Small intestine (tissue), 7 donors: ENCODE measurements around the gene MACIR. TPM values are rescaled to one million over a fixed set of nuclear protein-coding genes. Genes with fewer than 3 reads are reported as not detected.
A peak's percentile ranks its signal among the peaks of the same experiment; 100 is the strongest.

Source experiments
- DNase-seq, 2 donors: peaks; one replicate each; pipeline versions ENCODE4 v3.0.0 to v3.0.0-alpha.2; 2013
- FAIRE-seq: peaks from 2 replicates; lab custom pipeline; 2012; peaks lifted over from hg19 to GRCh38; lab: Jason Lieb, UNC
- H3K27ac ChIP-seq, 3 donors: one replicate each; pipeline ENCODE4 v1.5.1; 2013; ENCODE audit warnings: low read length in 2 of 3, mild to moderate bottlenecking in 2 of 3, control low read depth in 1 of 3, inconsistent platforms in 1 of 3, low read depth in 1 of 3, moderate library complexity in 1 of 3
- H3K27me3 ChIP-seq, 3 donors: one replicate each; pipeline ENCODE4 v1.6.1; 2013; ENCODE audit warnings: low read length in 3 of 3, inconsistent platforms in 1 of 3; ENCODE audit not compliant: control insufficient read depth in 3 of 3, insufficient read depth in 3 of 3
- H3K36me3 ChIP-seq, 3 donors: one replicate each; pipeline ENCODE4 v1.6.1; 2013; ENCODE audit warnings: low read length in 3 of 3, inconsistent platforms in 1 of 3, low read depth in 1 of 3, mild to moderate bottlenecking in 1 of 3, moderate library complexity in 1 of 3; ENCODE audit not compliant: control insufficient read depth in 3 of 3, insufficient read depth in 2 of 3
- H3K4me1 ChIP-seq, 3 donors: one replicate each; pipeline ENCODE4 v1.6.1; 2013; ENCODE audit warnings: low read length in 2 of 3, inconsistent platforms in 1 of 3, low read depth in 1 of 3, mild to moderate bottlenecking in 1 of 3, moderate library complexity in 1 of 3; ENCODE audit not compliant: control insufficient read depth in 3 of 3, insufficient read depth in 2 of 3
- H3K4me3 ChIP-seq, 3 donors: one replicate each; pipeline ENCODE4 v1.5.1; 2013; ENCODE audit warnings: low read length in 3 of 3, control low read depth in 1 of 3, inconsistent platforms in 1 of 3, low read depth in 1 of 3, mild to moderate bottlenecking in 1 of 3, moderate library complexity in 1 of 3
- H3K9me3 ChIP-seq, 2 donors: one replicate each; pipeline ENCODE4 v1.6.1; 2013; ENCODE audit warnings: low read depth in 1 of 2, low read length in 1 of 2; ENCODE audit not compliant: control insufficient read depth in 2 of 2, insufficient read depth in 1 of 2
- WGBS, 3 donors: extraction: QIAGEN DNeasy Blood & Tissue Kit; methylation state at CpG; one replicate each; pipeline ENCODE4 v1.1.7; 2013; 5-methylcytosine and 5-hydroxymethylcytosine counted together
- polyA plus RNA-seq, 4 donors: library from polyadenylated mRNA; stranded (reverse) in 3 of 4; unstranded in 1 of 4; fragments of 200-250 nt in 3 of 4; fragments of 120-200 nt in 1 of 4; gene quantifications; one replicate each; pipeline versions ENCODE4 v1.2.1 to v1.2.3, GENCODE V29; 2013
- donor health status: healthy with polysubstance abuse.
- donor health status: control.
- donor health status: control.
- donor health status: Bipolar disorder and iron deficiency.
- donor health status: healthy.

MACIR gene
- polyA plus RNA-seq, 4 donors, result 9.2 to 51.9 (median 16.7) TPM

- Histone ChIP-seq H3K27ac (no peak overlapping the region), H3K27me3 (no peaks in the 10 kb centered on the region), H3K4me1 (no peaks in the 10 kb centered on the region), H3K4me3 (no peak overlapping the region), H3K9me3 (no peaks in the 10 kb centered on the region), H3K36me3 (peaks cover 0 to 4% (median 0%) of the 10 kb centered on the region in 3 donors)
- 90 to 94% (median 91%) methylated on average over 3 of the region's 3 CpGs for WGBS, 3 donors
- DNase-seq, result no peak
- FAIRE-seq, result no peak
Measured at GRCh38 chr5:103283869-103284268, 25.3 kb downstream of the MACIR start.

- 91 to 98% (median 92%) methylated on average over 3 of the region's 3 CpGs for WGBS, 3 donors
- FAIRE-seq, result no peak
Measured at GRCh38 chr5:103286622-103287021, 28.1 kb downstream of the MACIR start.

GRCh38 chr5:103289024-103289423, 30.5 kb downstream of the MACIR start:
- WGBS, 3 donors, result 97 to 100% (median 98%) methylated on average over 1 of the region's 1 CpG
- H3K27me3 ChIP-seq, result no peaks in the 10 kb centered on the region

More at GRCh38 chr5:103286622-103287021, 28.1 kb downstream of the MACIR start:
- Histone ChIP-seq H3K27me3 (no peaks in the 10 kb centered on the region), H3K27ac (no peak overlapping the region), H3K9me3 (no peaks in the 10 kb centered on the region), H3K36me3 (no peaks in the 10 kb centered on the region), H3K4me1 (no peaks in the 10 kb centered on the region), H3K4me3 (no peak overlapping the region)
- DNase-seq, result no peak

GRCh38 chr5:103290846-103291245, 32.3 kb downstream of the MACIR start:
- FAIRE-seq, result no peak
- H3K27me3 ChIP-seq, result no peaks in the 10 kb centered on the region

More at GRCh38 chr5:103289024-103289423, 30.5 kb downstream of the MACIR start:
- no peak for FAIRE-seq
- no peaks in the 10 kb centered on the region for H3K4me1 ChIP-seq
- DNase-seq, result no peak
- no peaks in the 10 kb centered on the region for H3K36me3 ChIP-seq
- no peak overlapping the region for H3K27ac ChIP-seq
- no peaks in the 10 kb centered on the region for H3K9me3 ChIP-seq
- H3K4me3 ChIP-seq, result no peak overlapping the region

GRCh38 chr5:103291606-103292005, 33.0 kb downstream of the MACIR start:
- Histone ChIP-seq H3K9me3 (no peaks in the 10 kb centered on the region), H3K27me3 (no peaks in the 10 kb centered on the region), H3K27ac (no peak overlapping the region), H3K4me1 (no peaks in the 10 kb centered on the region), H3K36me3 (no peaks in the 10 kb centered on the region), H3K4me3 (no peak overlapping the region)
- FAIRE-seq (no peak), DNase-seq (no peak)
- 92 to 96% (median 94%) methylated on average over 4 of the region's 4 CpGs for WGBS, 3 donors

More at GRCh38 chr5:103290846-103291245, 32.3 kb downstream of the MACIR start:
- Histone ChIP-seq H3K4me3 (no peak overlapping the region), H3K4me1 (no peaks in the 10 kb centered on the region), H3K36me3 (no peaks in the 10 kb centered on the region), H3K9me3 (no peaks in the 10 kb centered on the region), H3K27ac (no peak overlapping the region)
- no peak for DNase-seq
- 63 to 97% (median 65%) methylated on average over 1 of the region's 1 CpG for WGBS, 3 donors

GRCh38 chr5:103293099-103293498, 34.5 kb downstream of the MACIR start:
- Histone ChIP-seq H3K27ac (no peak overlapping the region), H3K27me3 (no peaks in the 10 kb centered on the region), H3K4me1 (no peaks in the 10 kb centered on the region), H3K4me3 (no peak overlapping the region), H3K36me3 (no peaks in the 10 kb centered on the region), H3K9me3 (no peaks in the 10 kb centered on the region)
- FAIRE-seq (no peak), DNase-seq (no peak)
- 82 to 94% (median 85%) methylated on average over 1 of the region's 1 CpG for WGBS, 3 donors

GRCh38 chr5:103293719-103294118, 35.2 kb downstream of the MACIR start:
- H3K27ac ChIP-seq, result no peak overlapping the region

GRCh38 chr5:103294906-103295305, 36.3 kb downstream of the MACIR start:
- no peak for FAIRE-seq
- DNase-seq, result peak; percentile 46 to 53
- no peaks in the 10 kb centered on the region for H3K27me3 ChIP-seq
- WGBS, 3 donors, result 52 to 68% (median 53%) methylated on average over 5 of the region's 5 CpGs
- H3K4me1 ChIP-seq, result no peaks in the 10 kb centered on the region
- no peak overlapping the region for H3K27ac ChIP-seq
- no peaks in the 10 kb centered on the region for H3K9me3 ChIP-seq
- no peaks in the 10 kb centered on the region for H3K36me3 ChIP-seq
- H3K4me3 ChIP-seq, result no peak overlapping the region

More at GRCh38 chr5:103293719-103294118, 35.2 kb downstream of the MACIR start:
- H3K27me3 ChIP-seq, result no peaks in the 10 kb centered on the region
- H3K4me3 ChIP-seq, result no peak overlapping the region
- no peaks in the 10 kb centered on the region for H3K4me1 ChIP-seq
- FAIRE-seq, result no peak
- no peaks in the 10 kb centered on the region for H3K9me3 ChIP-seq
- H3K36me3 ChIP-seq, result no peaks in the 10 kb centered on the region
- DNase-seq, result no peak
- WGBS, 3 donors, result 75 to 92% (median 78%) methylated on average over 3 of the region's 3 CpGs

- Histone ChIP-seq H3K4me1 (no peaks in the 10 kb centered on the region), H3K4me3 (no peak overlapping the region), H3K27me3 (no peaks in the 10 kb centered on the region), H3K36me3 (no peaks in the 10 kb centered on the region), H3K9me3 (no peaks in the 10 kb centered on the region), H3K27ac (no peak overlapping the region)
- WGBS, 3 donors, result 86 to 93% (median 92%) methylated on average over 5 of the region's 5 CpGs
- DNase-seq (no peak), FAIRE-seq (no peak)
Measured at GRCh38 chr5:103295424-103295823, 36.9 kb downstream of the MACIR start.
